ENCODE results near the gene COX19. TPM values are rescaled to one million over a fixed set of nuclear protein-coding genes. Genes with fewer than 3 reads are reported as not detected.
"Not testable (repeated sequence)": the region's sequence is repeated elsewhere in the genome, so short reads cannot be mapped to it uniquely, and the experiment has no call there.

Gene COX19
- total RNA-seq, 1 donor from 2014 or later: 12.9 TPM

DNA sequence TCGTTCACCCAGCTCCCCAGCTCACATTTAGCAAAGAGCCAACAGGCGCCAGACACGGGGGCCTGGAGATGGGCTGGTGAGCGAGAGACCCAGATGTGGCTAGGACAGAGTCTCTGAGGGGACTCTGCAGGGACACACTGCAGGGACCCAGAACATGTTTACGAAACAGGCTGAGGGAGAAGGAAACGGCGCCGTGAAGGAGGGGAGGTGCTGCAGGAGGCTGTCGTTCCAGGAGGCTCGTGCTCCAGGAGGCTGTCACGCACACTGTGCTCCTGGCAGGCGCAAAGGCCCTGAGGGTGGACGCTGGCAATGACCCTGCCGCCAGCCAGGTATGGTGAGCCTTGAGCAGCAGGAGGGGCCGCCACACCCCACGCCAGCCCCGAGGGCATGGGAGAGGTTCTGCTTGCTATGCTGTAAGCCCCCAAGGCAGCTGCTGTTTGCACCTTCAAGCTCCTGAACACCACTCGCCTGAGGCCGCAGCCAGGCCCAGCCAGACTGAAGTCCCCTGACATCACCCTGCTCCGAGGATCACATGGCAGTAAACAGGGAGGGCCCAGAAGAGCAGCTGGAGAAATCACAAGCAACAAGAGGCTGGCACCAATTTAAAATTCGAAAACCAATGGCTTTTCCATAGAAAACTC lies 48.2 kb downstream of the COX19 start:
- ATAC-seq: no peak
- DNase-seq: peak; percentile 43
- peaks cover 21% of the 10 kb centered on the region for H3K4me1 ChIP-seq

DNA sequence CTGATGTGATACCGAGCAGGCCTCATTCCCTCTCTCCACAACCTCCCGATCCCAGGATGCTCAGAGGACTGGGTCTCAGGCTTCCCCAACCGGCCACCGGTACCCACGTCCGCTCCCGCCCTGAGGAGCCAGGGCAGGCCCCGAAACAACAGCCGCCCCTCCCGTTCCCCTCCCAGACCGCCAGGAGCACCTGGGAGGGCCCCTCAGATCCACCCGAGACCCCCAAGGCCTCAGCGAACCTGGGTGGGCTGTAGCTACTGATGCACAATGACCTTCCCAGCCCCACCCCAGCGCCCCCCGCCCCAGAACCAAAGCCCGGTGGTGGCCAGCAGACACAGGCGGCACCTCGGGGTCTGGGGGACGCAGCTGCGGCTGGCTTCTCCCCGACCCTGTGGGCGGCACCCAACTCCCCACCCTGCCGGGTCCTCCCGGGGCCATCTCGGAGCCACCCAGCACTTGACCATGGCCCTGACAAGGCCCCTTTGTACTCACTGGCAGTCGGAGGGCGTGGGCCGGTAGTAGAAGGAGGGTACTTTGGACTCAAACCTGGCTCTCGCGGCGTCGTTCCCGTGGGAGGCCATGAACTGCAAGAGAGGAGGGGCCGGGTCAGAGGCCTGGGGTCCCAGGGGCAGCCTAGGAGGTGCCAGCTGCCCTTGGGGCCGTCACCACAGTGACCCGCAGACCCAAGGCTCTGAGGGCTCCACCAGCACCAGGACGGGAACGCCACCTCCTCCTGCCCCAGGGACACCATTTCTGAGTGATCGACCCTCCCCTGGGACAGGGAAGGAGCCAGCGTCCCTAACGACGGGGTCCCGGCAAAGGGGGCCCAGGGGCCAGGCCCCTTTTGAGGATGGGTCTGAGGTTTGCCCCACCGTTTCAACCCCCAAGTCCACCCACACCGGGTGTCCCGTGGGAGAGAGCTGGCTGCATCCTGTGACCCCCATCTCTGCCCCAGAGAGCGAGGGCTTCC lies 49.0 kb downstream of the COX19 start:
- Histone ChIP-seq H3K4me1 (peaks cover 27% of the 10 kb centered on the region), H3K36me3 (no peaks in the 10 kb centered on the region), H3K27ac (no peak overlapping the region), H3K27me3 (ENCODE audit: low read depth) (no peaks in the 10 kb centered on the region), H3K4me3 (no peak overlapping the region), H3K9me3 (no peaks in the 10 kb centered on the region)
- TF ChIP-seq, protein P1, sequence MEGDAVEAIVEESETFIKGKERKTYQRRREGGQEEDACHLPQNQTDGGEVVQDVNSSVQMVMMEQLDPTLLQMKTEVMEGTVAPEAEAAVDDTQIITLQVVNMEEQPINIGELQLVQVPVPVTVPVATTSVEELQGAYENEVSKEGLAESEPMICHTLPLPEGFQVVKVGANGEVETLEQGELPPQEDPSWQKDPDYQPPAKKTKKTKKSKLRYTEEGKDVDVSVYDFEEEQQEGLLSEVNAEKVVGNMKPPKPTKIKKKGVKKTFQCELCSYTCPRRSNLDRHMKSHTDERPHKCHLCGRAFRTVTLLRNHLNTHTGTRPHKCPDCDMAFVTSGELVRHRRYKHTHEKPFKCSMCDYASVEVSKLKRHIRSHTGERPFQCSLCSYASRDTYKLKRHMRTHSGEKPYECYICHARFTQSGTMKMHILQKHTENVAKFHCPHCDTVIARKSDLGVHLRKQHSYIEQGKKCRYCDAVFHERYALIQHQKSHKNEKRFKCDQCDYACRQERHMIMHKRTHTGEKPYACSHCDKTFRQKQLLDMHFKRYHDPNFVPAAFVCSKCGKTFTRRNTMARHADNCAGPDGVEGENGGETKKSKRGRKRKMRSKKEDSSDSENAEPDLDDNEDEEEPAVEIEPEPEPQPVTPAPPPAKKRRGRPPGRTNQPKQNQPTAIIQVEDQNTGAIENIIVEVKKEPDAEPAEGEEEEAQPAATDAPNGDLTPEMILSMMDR (IDR thresholded peaks at IDR 0.05): no peak
- no peak for ATAC-seq
- intact Hi-C loops (cut with DNase I): no loop called here
- peak; percentile 43 for DNase-seq

More for the DNA sequence above, 48.2 kb downstream of the COX19 start:
- TF ChIP-seq, protein P1 (IDR thresholded peaks at IDR 0.05): no peak
- Histone ChIP-seq H3K4me3 (no peak overlapping the region), H3K27me3 (ENCODE audit: low read depth) (no peaks in the 10 kb centered on the region), H3K9me3 (no peaks in the 10 kb centered on the region), H3K36me3 (no peaks in the 10 kb centered on the region), H3K27ac (no peak overlapping the region)
- intact Hi-C loops (cut with DNase I): no loop called here

DNA sequence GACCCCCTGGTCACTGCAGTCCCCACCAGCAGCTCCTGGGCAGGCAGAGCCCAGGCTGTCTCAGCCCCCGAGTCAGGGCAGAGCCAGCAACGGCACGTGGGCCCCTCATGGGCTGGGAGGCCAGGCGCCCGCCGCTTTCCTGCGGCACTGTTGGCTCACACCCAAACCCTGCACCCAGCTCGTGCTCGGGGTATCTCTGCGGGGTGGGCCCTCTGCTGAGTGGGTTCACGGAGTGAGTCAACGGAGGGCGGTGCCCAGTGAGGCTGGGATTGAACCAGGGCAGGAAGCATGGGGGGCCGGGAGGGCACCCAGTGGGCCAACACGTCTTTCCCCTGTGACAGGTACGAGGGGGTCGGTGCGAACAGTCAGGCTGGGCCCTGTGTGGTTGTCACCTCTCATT lies 49.7 kb downstream of the COX19 start:
- Histone ChIP-seq H3K4me1 (peaks cover 27% of the 10 kb centered on the region), H3K9me3 (no peaks in the 10 kb centered on the region), H3K27ac (no peak overlapping the region), H3K36me3 (no peaks in the 10 kb centered on the region), H3K4me3 (no peak overlapping the region), H3K27me3 (ENCODE audit: low read depth) (no peaks in the 10 kb centered on the region)
- intact Hi-C loops (cut with DNase I): no loop called here
- peak; percentile 13 to 15 for ATAC-seq
- DNase-seq: peak; percentile 66
- TF ChIP-seq, protein P1 (IDR thresholded peaks at IDR 0.05): no peak

DNA sequence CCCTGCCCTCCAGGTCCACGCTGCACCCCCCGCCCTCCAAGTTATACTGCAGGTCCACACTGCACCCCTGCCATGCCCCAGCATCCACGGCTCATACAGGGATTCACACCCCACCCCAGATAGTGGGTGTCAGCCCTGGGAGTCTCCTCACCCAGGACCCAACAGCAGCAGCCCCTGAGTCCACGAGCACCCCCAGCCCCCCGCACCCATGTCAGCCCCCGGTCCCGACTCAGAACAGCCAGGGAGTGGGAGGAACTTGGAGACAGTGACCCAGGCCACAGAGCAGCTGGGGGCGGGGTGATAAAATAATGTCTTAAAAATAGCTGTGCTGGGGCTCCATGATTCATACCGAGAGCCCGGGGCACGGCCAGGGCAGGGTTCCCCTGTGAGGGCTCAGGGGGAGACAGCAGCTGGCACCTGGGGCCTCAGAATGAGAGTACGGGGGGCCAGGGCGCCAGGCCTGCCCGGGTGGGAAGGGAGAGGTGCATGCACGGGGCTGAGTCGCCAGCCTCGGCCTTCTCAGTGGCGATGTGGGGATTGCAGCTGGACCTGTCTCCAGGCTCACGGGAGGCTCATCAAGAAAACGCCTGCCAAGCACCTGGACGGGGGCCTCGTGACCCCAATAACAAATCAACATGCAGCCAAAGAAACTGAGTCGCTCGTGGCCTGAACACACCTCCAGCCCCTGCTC lies 50.7 kb downstream of the COX19 start:
- TF ChIP-seq, protein P1 (IDR thresholded peaks at IDR 0.05): no peak
- peak; percentile 44 for DNase-seq
- H3K27ac ChIP-seq: no peak overlapping the region
- no peaks in the 10 kb centered on the region for H3K36me3 ChIP-seq
- no peaks in the 10 kb centered on the region for H3K27me3 ChIP-seq (ENCODE audit: low read depth)
- H3K4me3 ChIP-seq: no peak overlapping the region
- H3K9me3 ChIP-seq: no peaks in the 10 kb centered on the region
- H3K4me1 ChIP-seq: peaks cover 27% of the 10 kb centered on the region
- ATAC-seq: no peak
- intact Hi-C loops (cut with DNase I): no loop called here

DNA sequence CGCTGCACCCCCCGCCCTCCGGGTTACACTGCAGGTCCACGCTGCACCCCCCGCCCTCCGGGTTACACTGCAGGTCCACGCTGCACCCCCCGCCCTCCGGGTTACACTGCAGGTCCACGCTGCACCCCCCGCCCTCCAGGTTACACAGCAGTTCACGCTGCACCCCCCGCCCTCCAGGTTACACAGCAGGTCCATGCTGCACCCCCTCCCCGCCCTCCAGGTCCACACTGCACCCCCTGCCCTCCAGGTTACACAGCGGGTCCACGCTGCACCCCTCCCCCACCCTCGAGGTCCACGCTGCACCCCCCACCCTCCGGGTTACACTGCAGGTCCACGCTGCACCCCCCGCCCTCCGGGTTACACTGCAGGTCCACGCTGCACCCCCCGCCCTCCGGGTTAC lies 51.3 kb downstream of the COX19 start:
- peaks cover 27% of the 10 kb centered on the region for H3K4me1 ChIP-seq
- ATAC-seq; H3K4me3 ChIP-seq; H3K36me3 ChIP-seq; H3K9me3 ChIP-seq; intact Hi-C loops (cut with DNase I); H3K27me3 ChIP-seq (ENCODE audit: low read depth); H3K27ac ChIP-seq: not testable (repeated sequence)
- peak; percentile 46 for DNase-seq

Data from lower lobe of right lung (tissue), 2 donors.